ENCODE results near the gene EPHB1.

The EPHB1 gene

DNA sequence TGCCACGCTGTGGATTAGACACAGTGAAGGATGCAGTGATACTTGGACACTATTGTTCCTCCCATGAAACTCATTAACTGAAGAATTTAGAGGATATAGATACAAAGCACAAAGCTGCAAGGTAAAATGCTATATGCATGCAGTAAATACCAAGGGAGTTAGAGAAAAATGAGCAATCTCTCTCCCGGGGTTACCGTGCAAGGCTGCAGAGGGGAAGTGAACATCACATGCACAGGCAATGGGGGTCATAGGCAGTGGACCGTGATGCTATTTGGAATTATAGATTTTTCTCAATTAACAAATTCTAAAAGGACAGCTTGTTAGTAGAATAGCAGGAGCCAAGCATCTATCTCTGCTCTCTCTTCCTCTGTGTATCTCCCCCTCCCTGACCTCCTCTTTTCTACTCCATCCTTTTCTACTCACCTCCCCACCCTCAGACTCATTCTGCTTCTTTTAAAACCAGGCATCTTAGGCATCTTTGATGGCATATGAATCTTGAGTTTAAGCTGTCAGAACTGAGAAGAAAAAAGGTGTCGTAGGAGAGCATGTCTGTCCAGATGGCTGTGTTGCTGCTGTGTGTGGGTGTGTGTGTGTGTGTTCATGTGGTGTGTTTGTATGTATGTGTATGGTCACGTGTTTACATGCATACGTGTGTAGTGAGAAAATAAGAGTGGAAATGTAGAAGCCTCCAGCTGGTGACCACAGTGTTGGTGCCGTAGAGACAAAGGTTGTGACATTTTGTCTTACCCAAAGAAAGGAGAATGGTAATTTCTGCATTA is 339.0 kb downstream of the EPHB1 start:
- no peak overlapping the region for H3K27ac ChIP-seq
- in situ Hi-C loops (cut with HindIII; ENCODE audit: low pct_ligation_motif_present, low sequenced_read_pairs) = no loop called here
- TF ChIP-seq, protein P1, sequence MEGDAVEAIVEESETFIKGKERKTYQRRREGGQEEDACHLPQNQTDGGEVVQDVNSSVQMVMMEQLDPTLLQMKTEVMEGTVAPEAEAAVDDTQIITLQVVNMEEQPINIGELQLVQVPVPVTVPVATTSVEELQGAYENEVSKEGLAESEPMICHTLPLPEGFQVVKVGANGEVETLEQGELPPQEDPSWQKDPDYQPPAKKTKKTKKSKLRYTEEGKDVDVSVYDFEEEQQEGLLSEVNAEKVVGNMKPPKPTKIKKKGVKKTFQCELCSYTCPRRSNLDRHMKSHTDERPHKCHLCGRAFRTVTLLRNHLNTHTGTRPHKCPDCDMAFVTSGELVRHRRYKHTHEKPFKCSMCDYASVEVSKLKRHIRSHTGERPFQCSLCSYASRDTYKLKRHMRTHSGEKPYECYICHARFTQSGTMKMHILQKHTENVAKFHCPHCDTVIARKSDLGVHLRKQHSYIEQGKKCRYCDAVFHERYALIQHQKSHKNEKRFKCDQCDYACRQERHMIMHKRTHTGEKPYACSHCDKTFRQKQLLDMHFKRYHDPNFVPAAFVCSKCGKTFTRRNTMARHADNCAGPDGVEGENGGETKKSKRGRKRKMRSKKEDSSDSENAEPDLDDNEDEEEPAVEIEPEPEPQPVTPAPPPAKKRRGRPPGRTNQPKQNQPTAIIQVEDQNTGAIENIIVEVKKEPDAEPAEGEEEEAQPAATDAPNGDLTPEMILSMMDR (IDR thresholded peaks at IDR 0.05; ENCODE audit: low read depth, low read length, missing control alignments) = no peak
- DNase-seq = no peak
- no peaks in the 10 kb centered on the region for H3K36me3 ChIP-seq (replicated peaks)
- H3K27me3 ChIP-seq (replicated peaks) = no peaks in the 10 kb centered on the region
- H3K4me3 ChIP-seq (ENCODE audit: low read depth, low read length) = no peak overlapping the region

DNA sequence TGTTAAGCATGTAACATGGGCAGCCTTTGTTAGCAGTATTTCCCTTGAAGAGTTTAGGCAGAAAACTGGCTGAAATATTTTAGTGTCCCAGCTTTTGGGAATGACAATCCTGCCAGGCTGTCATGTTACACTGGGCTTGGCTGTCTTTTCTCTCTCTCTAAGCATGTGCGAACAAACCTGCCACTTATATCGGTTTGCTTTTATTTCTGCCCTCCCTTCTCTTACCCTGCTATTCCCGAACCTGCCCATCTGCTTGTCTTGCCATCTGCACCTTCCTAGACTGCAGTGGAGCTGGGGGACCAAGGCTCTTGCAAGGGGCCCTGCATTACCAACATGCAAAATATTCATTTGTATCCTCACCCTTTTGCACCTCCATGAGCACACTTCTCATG is 339.6 kb downstream of the EPHB1 start:
- in situ Hi-C loops (cut with HindIII; ENCODE audit: low pct_ligation_motif_present, low sequenced_read_pairs) = no loop called here

GRCh38 chr3:135135445-135135844 is 340.4 kb downstream of the EPHB1 start:
- TF ChIP-seq, protein P1 (IDR thresholded peaks at IDR 0.05; ENCODE audit: low read depth, low read length, missing control alignments) = no peak
- in situ Hi-C loops (cut with HindIII; ENCODE audit: low pct_ligation_motif_present, low sequenced_read_pairs) = no loop called here
- Histone ChIP-seq H3K4me3 (ENCODE audit: low read depth, low read length) (no peak overlapping the region), H3K27me3 (replicated peaks) (no peaks in the 10 kb centered on the region), H3K36me3 (replicated peaks) (no peaks in the 10 kb centered on the region), H3K27ac (no peak overlapping the region)
- no peak for DNase-seq

More for the DNA sequence above, 339.6 kb downstream of the EPHB1 start:
- Histone ChIP-seq H3K27ac (no peak overlapping the region), H3K27me3 (replicated peaks) (no peaks in the 10 kb centered on the region), H3K4me3 (ENCODE audit: low read depth, low read length) (no peak overlapping the region), H3K36me3 (replicated peaks) (no peaks in the 10 kb centered on the region)
- no peak for DNase-seq
- TF ChIP-seq, protein P1 (IDR thresholded peaks at IDR 0.05; ENCODE audit: low read depth, low read length, missing control alignments) = no peak

DNA sequence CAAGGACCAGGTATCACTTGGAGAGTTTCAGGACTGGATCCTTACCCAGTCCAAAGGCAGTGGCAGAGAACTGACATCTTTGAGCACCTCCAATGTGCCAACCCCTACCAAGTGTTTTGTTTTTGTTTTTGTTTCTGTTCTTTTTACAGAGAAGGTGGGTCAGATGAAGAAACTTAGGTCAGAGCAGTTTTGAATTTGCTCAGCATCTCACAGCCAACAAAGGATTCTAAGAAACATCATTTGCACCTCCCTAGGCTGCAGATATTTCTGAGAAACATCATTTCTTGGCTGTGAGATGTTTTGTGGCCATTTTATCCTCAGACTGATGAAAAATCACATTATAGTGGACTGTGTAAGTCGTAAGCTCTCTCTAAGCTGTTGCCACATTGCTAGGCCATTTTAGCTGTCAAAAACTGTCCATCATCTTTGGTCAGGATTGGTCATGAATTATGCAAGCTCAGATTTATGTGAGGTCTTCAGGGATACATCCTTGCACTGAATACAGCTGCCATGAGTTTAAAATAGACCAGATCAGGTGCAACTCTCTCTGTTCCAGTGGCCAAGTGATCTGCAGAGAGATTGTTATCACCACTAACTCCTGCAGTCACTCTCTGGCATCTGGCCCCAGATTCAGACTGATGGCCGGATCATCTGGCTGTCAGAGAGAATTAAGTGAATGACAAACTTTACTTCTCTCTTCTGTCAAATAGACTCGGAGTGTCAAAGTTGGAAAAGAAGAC is 341.5 kb downstream of the EPHB1 start:
- DNase-seq = no peak
- in situ Hi-C loops (cut with HindIII; ENCODE audit: low pct_ligation_motif_present, low sequenced_read_pairs) = no loop called here
- H3K27ac ChIP-seq = no peak overlapping the region
- H3K4me3 ChIP-seq (ENCODE audit: low read depth, low read length) = no peak overlapping the region
- no peaks in the 10 kb centered on the region for H3K27me3 ChIP-seq (replicated peaks)
- TF ChIP-seq, protein P1 (IDR thresholded peaks at IDR 0.05; ENCODE audit: low read depth, low read length, missing control alignments) = no peak
- H3K36me3 ChIP-seq (replicated peaks) = no peaks in the 10 kb centered on the region

- Histone ChIP-seq H3K27ac (no peak overlapping the region), H3K36me3 (replicated peaks) (no peaks in the 10 kb centered on the region), H3K4me3 (ENCODE audit: low read depth, low read length) (no peak overlapping the region), H3K27me3 (replicated peaks) (no peaks in the 10 kb centered on the region)
- TF ChIP-seq, protein P1 (IDR thresholded peaks at IDR 0.05; ENCODE audit: low read depth, low read length, missing control alignments) = no peak
- in situ Hi-C loops (cut with HindIII; ENCODE audit: low pct_ligation_motif_present, low sequenced_read_pairs) = no loop called here
- DNase-seq = no peak
These were observed 342.2 kb downstream of the EPHB1 start for GRCh38 chr3:135137296-135137695.

All from brain microvascular endothelial cell (primary cell).